Nephron (organoid): ENCODE measurements around the gene ZNF507.
A peak's percentile ranks its signal among the peaks of the same experiment; 100 is the strongest.

ENCODE experiments used
- H3K27ac Mint-ChIP-seq, 3 experiments: 2 replicates each; pipeline ENCODE4 v1.8.0; 2020; ENCODE audit warnings: mixed read lengths in 3 of 3, mild to moderate bottlenecking in 2 of 3, moderate library complexity in 1 of 3
- H3K27me3 Mint-ChIP-seq: 2 replicates; pipeline ENCODE4 v1.8.0; 2021; ENCODE audit warnings: low read depth, mild to moderate bottlenecking, moderate library complexity, mixed read lengths
- H3K36me3 Mint-ChIP-seq: 2 replicates; pipeline ENCODE4 v1.8.0; 2020; ENCODE audit warnings: low read depth, mixed read lengths
- H3K4me1 Mint-ChIP-seq: 2 replicates; pipeline ENCODE4 v1.8.0; 2020; ENCODE audit warnings: mixed read lengths
- H3K4me3 Mint-ChIP-seq, 3 experiments: 2 replicates each; pipeline ENCODE4 v1.8.0; 2020; ENCODE audit warnings: mild to moderate bottlenecking in 3 of 3, mixed read lengths in 3 of 3, moderate library complexity in 2 of 3
- H3K9me3 Mint-ChIP-seq: 2 replicates; pipeline ENCODE4 v1.8.0; 2020; ENCODE audit warnings: mixed read lengths
- CTCF ChIP-seq, 3 experiments: fragments of 200-600 bp; sonication (generic); IDR thresholded peaks; one replicate each; pipeline ENCODE4 v1.5.0; 2021; ENCODE audit warnings: antibody characterized with exemption in 3 of 3; ENCODE audit not compliant: unreplicated experiment in 3 of 3

Gene ZNF507

GRCh38 chr19:32317086-32317485 lies 28.3 kb upstream of the ZNF507 start:
- Mint-ChIP-seq H3K27me3 (no peaks in the 10 kb centered on the region), H3K36me3 (no peaks in the 10 kb centered on the region), H3K4me1 (peaks cover 31% of the 10 kb centered on the region), H3K9me3 (no peaks in the 10 kb centered on the region), H3K4me3 (no peak overlapping the region), H3K27ac (peak overlapping the region; percentile 18 to 81 (median 74))
- TF ChIP-seq CTCF (IDR thresholded peaks at IDR 0.05; ENCODE audit: unreplicated experiment in 3 of 3), result no peak

- TF ChIP-seq CTCF (IDR thresholded peaks at IDR 0.05; ENCODE audit: unreplicated experiment in 3 of 3), result peak in 2 of 3 experiments; percentile 13 to 16
- H3K27me3 Mint-ChIP-seq, result peaks cover 3% of the 10 kb centered on the region
- no peaks in the 10 kb centered on the region for H3K9me3 Mint-ChIP-seq
- H3K36me3 Mint-ChIP-seq, result no peaks in the 10 kb centered on the region
- H3K4me3 Mint-ChIP-seq, result no peak overlapping the region
- peaks cover 28% of the 10 kb centered on the region for H3K4me1 Mint-ChIP-seq
- peak overlapping the region in 1 of 3 experiments; percentile 3 for H3K27ac Mint-ChIP-seq
Observed at GRCh38 chr19:32318884-32319520, 26.4 kb upstream of the ZNF507 start.

DNA sequence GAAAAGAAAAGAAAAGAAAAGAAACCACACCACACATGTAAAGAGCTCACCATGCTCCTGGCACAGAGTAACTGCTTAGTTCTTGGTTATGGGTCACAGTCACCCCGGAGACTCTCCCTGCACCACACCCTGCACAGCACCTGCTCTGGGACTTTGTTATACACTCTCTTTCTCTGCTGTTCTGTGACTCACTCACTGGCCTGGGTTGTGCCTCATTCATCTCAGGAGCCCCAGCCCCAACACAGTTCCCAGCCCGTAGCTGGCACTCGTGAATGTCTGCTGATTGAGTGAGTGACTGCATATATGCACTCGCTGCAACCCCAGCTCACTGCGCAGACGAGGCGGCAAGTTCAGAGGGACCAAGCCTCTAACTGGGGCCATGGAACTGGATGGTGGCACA lies 22.9 kb upstream of the ZNF507 start:
- H3K27me3 Mint-ChIP-seq, result peaks cover 10% of the 10 kb centered on the region
- no peak overlapping the region for H3K4me3 Mint-ChIP-seq
- H3K36me3 Mint-ChIP-seq, result no peaks in the 10 kb centered on the region
- H3K27ac Mint-ChIP-seq, result no peak overlapping the region
- no peaks in the 10 kb centered on the region for H3K9me3 Mint-ChIP-seq
- TF ChIP-seq CTCF (IDR thresholded peaks at IDR 0.05; ENCODE audit: unreplicated experiment in 3 of 3), result no peak
- H3K4me1 Mint-ChIP-seq, result peaks cover 10% of the 10 kb centered on the region

- TF ChIP-seq CTCF (IDR thresholded peaks at IDR 0.05; ENCODE audit: unreplicated experiment in 3 of 3), result peak; percentile 25 to 33 (median 28)
- H3K4me1 Mint-ChIP-seq, result no peaks in the 10 kb centered on the region
- no peaks in the 10 kb centered on the region for H3K36me3 Mint-ChIP-seq
- no peak overlapping the region for H3K27ac Mint-ChIP-seq
- H3K4me3 Mint-ChIP-seq, result no peak overlapping the region
- no peaks in the 10 kb centered on the region for H3K9me3 Mint-ChIP-seq
- peaks cover 10% of the 10 kb centered on the region for H3K27me3 Mint-ChIP-seq
Observed at GRCh38 chr19:32324631-32325285, 20.7 kb upstream of the ZNF507 start.

DNA sequence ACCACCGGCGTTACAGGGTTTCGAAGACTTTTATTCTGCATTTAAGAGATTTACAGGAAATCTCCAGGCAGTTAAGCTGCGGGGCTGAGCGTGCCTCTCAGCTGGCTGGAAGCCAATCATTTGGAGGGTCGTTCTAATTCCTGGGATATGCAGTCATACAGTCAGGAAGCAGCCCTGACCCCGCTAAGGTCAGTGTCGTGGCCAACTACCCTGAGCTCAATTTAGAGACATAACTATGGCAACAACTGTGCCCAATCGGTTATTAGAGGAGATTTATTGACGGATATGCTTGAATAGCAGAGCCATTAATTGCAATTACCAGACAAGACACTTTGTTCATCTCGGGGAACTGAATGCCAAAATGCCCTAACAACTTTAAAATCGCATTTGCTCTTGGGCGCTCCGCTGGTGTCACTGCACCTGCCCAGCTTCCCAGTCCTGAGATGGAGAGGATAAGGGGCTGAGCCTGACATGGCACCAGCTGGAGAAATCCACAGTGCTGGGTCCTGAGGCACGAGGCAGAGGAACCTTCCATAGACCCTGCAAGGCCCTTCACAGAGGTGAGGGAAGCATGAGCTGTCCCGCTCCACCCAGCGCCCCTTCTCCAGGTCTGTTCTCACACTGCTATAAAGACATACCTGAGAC lies 15.1 kb upstream of the ZNF507 start:
- TF ChIP-seq CTCF (IDR thresholded peaks at IDR 0.05; ENCODE audit: unreplicated experiment in 3 of 3), result no peak
- peak overlapping the region in 1 of 3 experiments; percentile 23 for H3K27ac Mint-ChIP-seq
- no peaks in the 10 kb centered on the region for H3K36me3 Mint-ChIP-seq
- no peak overlapping the region for H3K4me3 Mint-ChIP-seq
- H3K27me3 Mint-ChIP-seq, result peaks cover 7% of the 10 kb centered on the region
- peaks cover 20% of the 10 kb centered on the region for H3K4me1 Mint-ChIP-seq
- H3K9me3 Mint-ChIP-seq, result no peaks in the 10 kb centered on the region
